IPS DF 6.9 (cell line): Measurements from ENCODE around the gene RPLP1.

Source experiments
- DNase-seq: peaks from one replicate; pipeline ENCODE4 v3.0.0-alpha.2; 2013; ENCODE audit warnings: low read depth, low spot score
- H3K27ac ChIP-seq: one replicate; pipeline ENCODE4 v1.5.1; 2013; ENCODE audit warnings: low read length, control low read depth
- H3K27me3 ChIP-seq: 2 replicates; pipeline ENCODE4 v1.6.1; 2013; ENCODE audit warnings: mild to moderate bottlenecking, low read length; ENCODE audit not compliant: control insufficient read depth, insufficient read depth
- H3K36me3 ChIP-seq: 2 replicates; pipeline ENCODE4 v1.6.1; 2013; ENCODE audit warnings: low read length; ENCODE audit not compliant: control insufficient read depth, insufficient read depth
- H3K4me1 ChIP-seq: 2 replicates; pipeline ENCODE4 v1.6.1; 2013; ENCODE audit warnings: low read length; ENCODE audit not compliant: control insufficient read depth, insufficient read depth
- H3K4me3 ChIP-seq: 2 replicates; pipeline ENCODE4 v1.5.1; 2013; ENCODE audit warnings: mild to moderate bottlenecking, low read length
- H3K9me3 ChIP-seq: 2 replicates; pipeline ENCODE4 v1.6.1; 2013; ENCODE audit warnings: low read length, inconsistent platforms; ENCODE audit not compliant: control insufficient read depth, insufficient read depth
- WGBS: extraction: QIAGEN DNeasy Blood & Tissue Kit; methylation state at CpG from one replicate; pipeline ENCODE4 v1.1.7; 2013; ENCODE audit warnings: mixed read lengths, missing lambda C conversion rate; ENCODE audit not compliant: insufficient read length, insufficient coverage; 5-methylcytosine and 5-hydroxymethylcytosine counted together

RPLP1 gene

DNA sequence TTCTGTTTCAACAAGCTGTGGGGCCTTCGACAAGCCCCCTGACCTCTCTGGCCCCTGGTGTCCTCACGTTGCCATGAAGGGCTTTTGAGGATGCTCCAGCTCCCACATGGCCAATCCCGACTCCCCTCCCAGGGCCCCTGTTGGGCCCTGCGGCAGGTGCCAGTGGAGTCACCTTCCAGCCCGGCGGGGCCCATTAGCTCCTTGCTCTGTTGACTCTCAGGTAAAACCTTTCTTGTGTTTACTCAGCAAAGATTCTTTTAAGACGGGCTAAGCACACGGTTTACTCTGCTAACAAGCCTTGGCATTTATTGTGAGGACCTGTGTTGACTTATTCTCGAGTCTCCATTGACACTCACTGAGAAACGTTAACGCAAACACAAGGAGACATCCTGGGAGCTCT lies 15.0 kb downstream of the RPLP1 start:
- DNase-seq = no peak
- Histone ChIP-seq H3K27ac (no peak overlapping the region), H3K4me1 (no peaks in the 10 kb centered on the region), H3K27me3 (no peaks in the 10 kb centered on the region), H3K4me3 (no peak overlapping the region), H3K36me3 (no peaks in the 10 kb centered on the region), H3K9me3 (no peaks in the 10 kb centered on the region)
- no CpG with 5 or more reads among the region's 11 CpGs for WGBS

DNA sequence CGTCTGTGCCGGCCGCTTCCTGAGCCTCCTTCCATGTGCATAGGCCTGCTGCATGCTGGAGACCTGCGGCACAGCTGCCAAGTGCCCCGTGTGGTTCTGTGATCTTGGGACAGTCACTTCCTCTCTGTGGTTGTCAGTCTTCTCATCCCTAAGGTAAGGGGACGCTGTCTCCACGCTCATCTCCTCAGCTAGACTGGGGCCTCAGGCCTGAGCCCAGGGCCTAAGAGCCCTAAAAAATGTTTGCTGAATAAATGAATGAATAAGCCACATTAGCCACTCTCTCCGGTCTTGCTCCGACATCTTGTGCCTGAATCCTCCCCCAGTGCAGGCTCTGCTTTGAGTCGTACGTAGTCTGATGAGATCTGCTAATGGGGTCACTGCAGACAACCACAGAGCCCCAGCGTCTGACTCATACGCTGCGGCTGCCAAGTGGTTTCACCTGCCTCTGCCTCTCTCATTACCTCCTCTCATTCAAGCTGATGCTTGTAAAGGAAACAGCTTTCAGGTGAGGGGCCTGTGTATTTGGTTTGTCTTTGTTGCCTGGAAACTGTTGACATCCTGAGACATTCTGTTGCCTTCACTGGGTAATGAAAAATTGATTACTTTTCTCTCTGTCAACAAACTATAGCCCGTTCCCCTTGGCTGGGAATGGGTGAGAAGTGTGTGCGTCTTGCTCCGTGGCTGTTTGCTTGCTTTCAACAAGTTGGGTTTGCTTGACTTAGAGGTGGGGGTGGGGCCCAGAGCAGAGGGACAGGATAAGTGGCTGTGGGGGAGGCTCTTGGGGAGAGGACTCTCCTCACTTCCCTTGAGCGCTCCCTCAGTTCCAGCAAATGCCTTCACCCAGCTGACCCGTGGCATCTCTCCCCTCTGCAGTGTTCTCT lies 15.9 kb downstream of the RPLP1 start:
- H3K27me3 ChIP-seq = no peaks in the 10 kb centered on the region
- WGBS = no CpG with 5 or more reads among the region's 19 CpGs
- no peak overlapping the region for H3K27ac ChIP-seq
- H3K36me3 ChIP-seq = no peaks in the 10 kb centered on the region
- H3K4me3 ChIP-seq = no peak overlapping the region
- H3K9me3 ChIP-seq = no peaks in the 10 kb centered on the region
- DNase-seq = no peak
- no peaks in the 10 kb centered on the region for H3K4me1 ChIP-seq

GRCh38 chr15:69469467-69470201 lies 17.0 kb downstream of the RPLP1 start:
- Histone ChIP-seq H3K4me1 (no peaks in the 10 kb centered on the region), H3K27me3 (no peaks in the 10 kb centered on the region), H3K4me3 (no peak overlapping the region), H3K27ac (no peak overlapping the region), H3K36me3 (no peaks in the 10 kb centered on the region), H3K9me3 (no peaks in the 10 kb centered on the region)
- no CpG with 5 or more reads among the region's 8 CpGs for WGBS
- no peak for DNase-seq

DNA sequence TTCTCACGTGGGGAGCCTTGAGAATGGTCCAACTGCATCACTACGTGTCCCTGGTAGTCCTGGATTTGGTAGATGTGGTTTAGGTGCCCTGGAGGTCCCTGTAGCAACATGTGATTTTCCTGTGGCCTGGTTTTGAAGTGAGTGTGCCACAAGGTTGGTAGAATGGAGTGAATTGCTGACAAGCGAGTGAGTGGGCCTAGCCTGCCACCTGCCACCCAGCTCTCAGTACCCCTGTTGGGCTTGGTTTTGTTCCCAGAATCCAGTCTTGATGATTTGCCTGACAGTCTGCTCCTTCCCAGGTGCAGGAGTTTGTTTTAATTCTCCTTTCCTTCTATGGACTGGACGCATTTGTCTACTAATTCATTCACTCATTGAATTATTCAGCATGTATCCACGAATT lies 19.4 kb downstream of the RPLP1 start:
- no peaks in the 10 kb centered on the region for H3K9me3 ChIP-seq
- no peak for DNase-seq
- no peaks in the 10 kb centered on the region for H3K4me1 ChIP-seq
- no CpG with 5 or more reads among the region's 5 CpGs for WGBS
- H3K36me3 ChIP-seq = no peaks in the 10 kb centered on the region
- H3K4me3 ChIP-seq = no peak overlapping the region
- no peak overlapping the region for H3K27ac ChIP-seq
- no peaks in the 10 kb centered on the region for H3K27me3 ChIP-seq

DNA sequence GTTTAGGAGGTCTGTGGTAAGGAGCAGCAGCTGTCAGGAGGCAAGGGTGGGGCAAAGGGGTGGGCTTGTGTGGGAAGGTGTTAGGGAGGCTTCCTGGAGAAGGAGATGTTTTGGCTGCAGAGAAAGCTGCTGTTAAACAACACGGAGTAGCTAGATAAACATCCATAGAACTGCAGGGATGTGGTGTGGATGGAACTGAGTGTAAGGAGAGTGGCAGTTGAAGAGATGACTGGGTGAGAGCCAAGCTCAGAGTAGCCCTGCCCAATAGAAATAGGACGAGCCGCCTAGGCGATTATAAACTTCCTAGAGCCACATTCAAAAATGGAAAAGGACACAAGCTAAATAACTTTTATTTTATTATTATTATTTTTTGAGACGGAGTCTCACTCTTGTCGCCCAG lies 19.9 kb downstream of the RPLP1 start:
- Histone ChIP-seq H3K9me3 (no peaks in the 10 kb centered on the region), H3K27ac (no peak overlapping the region), H3K36me3 (no peaks in the 10 kb centered on the region), H3K4me3 (no peak overlapping the region), H3K27me3 (no peaks in the 10 kb centered on the region), H3K4me1 (no peaks in the 10 kb centered on the region)
- DNase-seq = no peak
- WGBS = no CpG with 5 or more reads among the region's 6 CpGs

GRCh38 chr15:69474291-69474690 lies 21.7 kb downstream of the RPLP1 start:
- WGBS = no CpG with 5 or more reads among the region's 5 CpGs
- DNase-seq = no peak
- H3K27me3 ChIP-seq = no peaks in the 10 kb centered on the region

GRCh38 chr15:69474846-69475455 lies 22.3 kb downstream of the RPLP1 start:
- Histone ChIP-seq H3K4me1 (no peaks in the 10 kb centered on the region), H3K27ac (no peak overlapping the region), H3K9me3 (no peaks in the 10 kb centered on the region), H3K36me3 (no peaks in the 10 kb centered on the region), H3K4me3 (no peak overlapping the region), H3K27me3 (no peaks in the 10 kb centered on the region)
- WGBS = no CpG with 5 or more reads among the region's 7 CpGs
- DNase-seq = no peak

More at GRCh38 chr15:69474291-69474690, 21.7 kb downstream of the RPLP1 start:
- no peaks in the 10 kb centered on the region for H3K4me1 ChIP-seq
- no peak overlapping the region for H3K27ac ChIP-seq
- H3K9me3 ChIP-seq = no peaks in the 10 kb centered on the region
- no peak overlapping the region for H3K4me3 ChIP-seq
- no peaks in the 10 kb centered on the region for H3K36me3 ChIP-seq

- no CpG with 5 or more reads among the region's 8 CpGs for WGBS
These were observed 23.2 kb downstream of the RPLP1 start for GRCh38 chr15:69475769-69476358.

DNA sequence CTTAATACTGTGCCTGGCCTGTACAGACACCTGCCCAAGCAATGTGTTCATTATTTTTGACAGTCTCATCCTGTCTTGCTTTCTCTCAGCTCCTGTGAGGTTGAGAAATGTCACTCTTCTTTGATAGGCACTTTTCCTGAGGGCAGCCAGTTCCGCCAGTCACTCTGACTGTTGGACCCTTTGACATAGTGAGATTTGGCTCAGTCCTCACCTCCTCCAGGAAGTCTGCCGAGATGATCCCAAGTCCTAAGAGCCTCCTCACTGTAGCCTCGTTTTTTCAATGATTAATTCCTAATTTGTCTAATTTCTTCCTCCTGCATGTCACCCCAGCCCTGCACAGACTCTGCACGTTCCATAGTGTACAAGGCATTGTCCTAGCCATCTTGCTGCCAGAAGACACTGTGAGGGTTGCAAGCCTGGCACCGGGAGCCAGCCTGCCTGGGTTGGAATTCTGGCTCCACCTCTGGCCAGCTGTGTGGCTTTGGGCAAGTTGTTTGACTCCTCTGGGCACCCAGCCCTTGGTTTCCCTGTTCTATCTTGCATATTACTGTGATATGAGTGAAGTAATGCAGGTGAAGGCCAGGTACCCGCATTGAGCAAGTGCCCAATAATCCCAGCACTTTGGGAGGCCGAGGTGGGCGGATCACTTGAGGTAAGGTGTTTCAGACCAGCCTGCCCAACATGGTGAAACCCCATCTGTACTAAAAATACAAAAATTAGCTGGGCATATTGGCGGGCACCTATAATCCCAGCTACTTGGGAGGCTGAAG lies 24.3 kb downstream of the RPLP1 start:
- H3K27ac ChIP-seq = no peak overlapping the region
- H3K4me1 ChIP-seq = no peaks in the 10 kb centered on the region
- H3K27me3 ChIP-seq = no peaks in the 10 kb centered on the region
- no peaks in the 10 kb centered on the region for H3K36me3 ChIP-seq
- no peak overlapping the region for H3K4me3 ChIP-seq
- no peaks in the 10 kb centered on the region for H3K9me3 ChIP-seq
- WGBS = no CpG with 5 or more reads among the region's 9 CpGs
- DNase-seq = no peak

More at GRCh38 chr15:69475769-69476358, 23.2 kb downstream of the RPLP1 start:
- peak; percentile 43 for DNase-seq
- Histone ChIP-seq H3K27me3 (no peaks in the 10 kb centered on the region), H3K4me3 (no peak overlapping the region), H3K9me3 (no peaks in the 10 kb centered on the region), H3K36me3 (no peaks in the 10 kb centered on the region), H3K4me1 (no peaks in the 10 kb centered on the region), H3K27ac (no peak overlapping the region)
